HepG2 (cell line): ENCODE results near the gene NKD1.

Source experiments
- BRCA1 ChIP-seq: sonication (generic); formaldehyde crosslinking; IDR thresholded peaks from 2 replicates; pipeline ENCODE4 v1.4.0; 2020; ENCODE audit warnings: missing genetic modification reagents
- CEBPB ChIP-seq: IDR thresholded peaks from 2 replicates; pipeline ENCODE4 v1.6.1; 2011; ENCODE audit warnings: low read depth, low read length, improper control_type of control experiment, borderline replicate concordance
- CTCF ChIP-seq: sonication (generic); formaldehyde crosslinking; IDR thresholded peaks from 2 replicates; pipeline ENCODE4 v1.5.0; 2020; ENCODE audit warnings: mild to moderate bottlenecking, missing genetic modification reagents, moderate library complexity
- EZH2 ChIP-seq: conservative IDR thresholded peaks from 2 replicates; pipeline ENCODE4 v1.6.1; 2012; ENCODE audit warnings: mild to moderate bottlenecking, low read depth, low read length, moderate library complexity
- NR2C2 ChIP-seq: sonication (generic); formaldehyde crosslinking; IDR thresholded peaks from 2 replicates; pipeline ENCODE4 v1.4.0; 2020; ENCODE audit warnings: missing genetic modification reagents, mild to moderate bottlenecking, moderate library complexity, borderline replicate concordance

- no peak for TF ChIP-seq NR2C2
- no peak for TF ChIP-seq CTCF (CRISPR knock-in tag)
- no peak for TF ChIP-seq BRCA1 (CRISPR knock-in tag)
- no peak for TF ChIP-seq CEBPB
- no peak for TF ChIP-seq EZH2
Measured at GRCh38 chr16:50548909-50549560, 839 bp downstream of the NKD1 start.
